Karpas-422 (cell line): ENCODE results near the gene OR8B8. TPM values are rescaled to one million over a fixed set of nuclear protein-coding genes. Genes with fewer than 3 reads are reported as not detected.
"Not testable (repeated sequence)": the region's sequence is repeated elsewhere in the genome, so short reads cannot be mapped to it uniquely, and the experiment has no call there.

Experiments used
- DNase-seq: peaks from one replicate; pipeline ENCODE4 v3.0.0-alpha.2; 2015
- H2AFZ ChIP-seq: fragments of 200-600 bp; sonication (generic); 2 replicates; pipeline ENCODE4 v1.6.1; 2014; ENCODE audit warnings: antibody characterized with exemption, low read length, mixed read lengths
- H3K27ac ChIP-seq: fragments of 200-600 bp; sonication (generic); 2 replicates; pipeline ENCODE4 v1.5.1; 2014; ENCODE audit warnings: mild to moderate bottlenecking, low read length, moderate library complexity
- H3K27me3 ChIP-seq: fragments of 200-600 bp; sonication (generic); 2 replicates; pipeline ENCODE4 v1.6.1; 2014; ENCODE audit warnings: low read length, mixed read lengths
- H3K36me3 ChIP-seq: fragments of 200-600 bp; sonication (generic); 2 replicates; pipeline ENCODE4 v1.6.1; 2014; ENCODE audit warnings: low read length, mixed read lengths; ENCODE audit not compliant: insufficient read depth
- H3K4me1 ChIP-seq: fragments of 200-600 bp; sonication (generic); 2 replicates; pipeline ENCODE4 v1.6.1; 2014; ENCODE audit warnings: mild to moderate bottlenecking, low read length, mixed read lengths
- H3K4me2 ChIP-seq: fragments of 200-600 bp; sonication (generic); 2 replicates; pipeline ENCODE4 v1.6.1; 2014; ENCODE audit warnings: low read length, low read depth, mild to moderate bottlenecking; ENCODE audit not compliant: poor library complexity, severe bottlenecking
- H3K4me3 ChIP-seq: fragments of 200-600 bp; sonication (generic); 2 replicates; pipeline ENCODE4 v1.5.1; 2014; ENCODE audit warnings: mild to moderate bottlenecking, antibody characterized with exemption, low read length, mixed read lengths
- H3K79me2 ChIP-seq: fragments of 200-600 bp; sonication (generic); 2 replicates; pipeline ENCODE4 v1.6.1; 2014; ENCODE audit warnings: mild to moderate bottlenecking, low read length, mixed read lengths
- H3K9ac ChIP-seq: fragments of 200-600 bp; sonication (generic); 2 replicates; pipeline ENCODE4 v1.6.0; 2014; ENCODE audit warnings: low read length
- H3K9me2 ChIP-seq: fragments of 200-600 bp; sonication (generic), shearing (Covaris generic); replicated peaks from 2 replicates; pipeline ENCODE4 v1.6.0; 2014; ENCODE audit warnings: mild to moderate bottlenecking, low read length, moderate library complexity; ENCODE audit not compliant: insufficient read depth
- H3K9me3 ChIP-seq: fragments of 300-700, 200-600 bp; sonication (generic); 2 replicates; pipeline ENCODE4 v1.6.1; 2014; ENCODE audit warnings: low read length, mixed read lengths
- H4K20me1 ChIP-seq: fragments of 200-600 bp; sonication (generic); 2 replicates; pipeline ENCODE4 v1.6.1; 2014; ENCODE audit warnings: mild to moderate bottlenecking, antibody characterized with exemption, low read length, low read depth; ENCODE audit not compliant: insufficient read depth
- total RNA-seq: library from RNA; depleted of rRNA; stranded (reverse); fragments of >200 nt; shearing (Covaris generic); gene quantifications from 2 replicates; pipeline ENCODE4 v1.2.3, GENCODE V29; 2014; ENCODE audit warnings: low replicate concordance

Gene OR8B8
- total RNA-seq, 1 experiment from 2014 or later, result not detected

GRCh38 chr11:124434699-124435098 is 10.8 kb downstream of the OR8B8 start:
- Histone ChIP-seq H3K27me3 (no peaks in the 10 kb centered on the region), H3K9ac (no peak overlapping the region), H3K79me2 (no peaks in the 10 kb centered on the region), H3K9me3 (no peaks in the 10 kb centered on the region), H3K4me3 (no peak overlapping the region), H3K4me1 (no peaks in the 10 kb centered on the region), H4K20me1 (no peaks in the 10 kb centered on the region), H3K27ac (no peak overlapping the region), H3K4me2 (no peak overlapping the region), H2AFZ (no peak overlapping the region), H3K9me2 (no peaks in the 10 kb centered on the region), H3K36me3 (no peaks in the 10 kb centered on the region)
- DNase-seq, result no peak

GRCh38 chr11:124429599-124429998 is 15.9 kb downstream of the OR8B8 start:
- no peaks in the 10 kb centered on the region for H3K4me1 ChIP-seq
- no peak overlapping the region for H3K27ac ChIP-seq
- H3K9me2 ChIP-seq, result no peaks in the 10 kb centered on the region
- DNase-seq, result no peak
- H2AFZ ChIP-seq, result no peak overlapping the region
- H3K27me3 ChIP-seq, result no peaks in the 10 kb centered on the region
- H3K9me3 ChIP-seq, result no peaks in the 10 kb centered on the region
- no peak overlapping the region for H3K4me2 ChIP-seq
- H4K20me1 ChIP-seq, result no peaks in the 10 kb centered on the region
- H3K36me3 ChIP-seq, result no peaks in the 10 kb centered on the region
- H3K9ac ChIP-seq, result no peak overlapping the region
- no peaks in the 10 kb centered on the region for H3K79me2 ChIP-seq
- H3K4me3 ChIP-seq, result no peak overlapping the region

DNA sequence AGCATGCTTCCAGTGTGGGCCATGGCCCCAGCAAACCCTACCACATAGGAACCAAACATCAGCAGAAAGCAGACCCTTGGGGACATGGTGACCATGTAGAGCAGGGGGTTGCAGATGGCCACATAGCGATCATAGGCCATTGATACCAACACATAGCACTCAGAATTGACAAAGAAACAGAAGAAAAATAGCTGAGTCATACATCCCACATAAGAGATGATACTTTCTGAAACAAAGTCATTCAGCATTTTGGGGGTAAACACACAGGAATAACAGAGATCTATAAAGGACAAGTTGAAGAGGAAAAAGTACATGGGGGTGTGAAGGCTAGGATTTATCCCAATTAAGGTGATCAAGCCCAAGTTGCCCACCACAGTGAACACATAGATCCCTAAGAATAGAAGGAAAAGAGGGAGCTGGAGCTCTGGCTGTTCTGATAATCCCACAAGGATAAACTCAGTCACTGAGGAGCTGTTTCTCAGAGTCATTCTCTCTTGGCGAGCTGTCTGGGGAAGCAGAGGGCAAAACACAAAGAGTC is 21.0 kb downstream of the OR8B8 start, which contains the start of gene OR8B4:
Gene OR8B4 (minus strand): TSS at position 488 of the 538 bp plus-strand sequence. CDS start 0 bp downstream, at position 488.
- Histone ChIP-seq H4K20me1 (no peaks in the 10 kb centered on the region), H3K27ac (no peak within 1 kb of the TSS), H3K9me3 (no peaks in the 10 kb centered on the region), H3K4me1 (no peaks in the 10 kb centered on the region), H2AFZ (no peak within 1 kb of the TSS), H3K79me2 (no peaks in the 10 kb centered on the region), H3K9me2 (no peaks in the 10 kb centered on the region), H3K4me2 (no peak within 1 kb of the TSS), H3K27me3 (no peaks in the 10 kb centered on the region), H3K36me3 (no peaks in the 10 kb centered on the region), H3K9ac (no peak within 1 kb of the TSS), H3K4me3 (no peak within 1 kb of the TSS)
- no peak for DNase-seq

DNA sequence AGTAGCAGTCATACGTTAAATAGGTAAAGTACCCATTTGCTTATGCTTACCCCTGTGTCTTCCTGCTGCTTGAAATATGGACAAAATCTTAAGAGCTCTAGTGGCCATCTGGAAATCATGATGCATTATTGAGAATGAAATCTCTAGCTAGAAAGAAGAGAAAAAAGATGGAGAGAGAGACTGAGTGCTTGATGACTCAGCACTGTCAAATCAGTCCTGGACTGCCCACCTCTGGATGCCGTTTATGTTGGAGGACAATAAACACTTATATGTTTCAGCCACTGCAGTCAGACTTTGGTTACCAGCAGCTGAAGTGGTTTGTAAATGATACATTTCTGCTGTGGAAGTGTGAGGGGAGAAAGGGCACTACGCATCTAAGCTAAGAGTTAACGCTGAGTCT is 24.5 kb downstream of the OR8B8 start:
- Histone ChIP-seq H2AFZ (no peak overlapping the region), H3K27ac (no peak overlapping the region), H3K9me2 (no peaks in the 10 kb centered on the region), H3K4me3 (no peak overlapping the region), H3K9me3 (no peaks in the 10 kb centered on the region), H3K36me3 (no peaks in the 10 kb centered on the region), H4K20me1 (no peaks in the 10 kb centered on the region), H3K27me3 (no peaks in the 10 kb centered on the region), H3K4me1 (no peaks in the 10 kb centered on the region), H3K79me2 (no peaks in the 10 kb centered on the region), H3K4me2 (no peak overlapping the region), H3K9ac (no peak overlapping the region)
- DNase-seq, result no peak

DNA sequence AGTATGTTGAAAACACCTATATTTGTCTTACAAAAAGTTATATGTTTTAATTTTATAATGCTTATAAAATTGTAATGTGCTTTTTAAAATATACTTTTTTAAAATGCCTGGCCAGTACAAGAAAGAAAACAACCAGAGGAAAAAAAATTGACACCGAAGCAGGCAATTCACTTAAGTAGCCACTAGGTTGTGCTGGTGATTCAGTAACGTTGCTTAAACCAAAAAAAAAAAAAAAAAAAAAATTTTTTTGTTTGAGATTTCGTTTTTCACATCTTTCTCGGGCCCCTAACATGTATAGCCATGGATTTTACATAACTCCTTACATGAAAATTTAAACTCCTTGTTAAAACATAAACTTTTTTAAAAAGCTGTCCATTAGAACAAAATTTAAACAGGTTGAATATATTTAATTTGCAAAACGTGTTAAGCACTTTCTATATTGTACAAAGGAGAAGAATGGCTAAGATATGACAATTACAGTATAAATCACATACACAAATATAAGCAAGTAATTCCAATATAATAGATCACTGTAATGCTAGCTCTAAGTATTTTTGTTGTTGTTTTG is 30.1 kb downstream of the OR8B8 start:
- Histone ChIP-seq H2AFZ (no peak overlapping the region), H3K9ac (no peak overlapping the region)
- DNase-seq, result peak; percentile 45

DNA sequence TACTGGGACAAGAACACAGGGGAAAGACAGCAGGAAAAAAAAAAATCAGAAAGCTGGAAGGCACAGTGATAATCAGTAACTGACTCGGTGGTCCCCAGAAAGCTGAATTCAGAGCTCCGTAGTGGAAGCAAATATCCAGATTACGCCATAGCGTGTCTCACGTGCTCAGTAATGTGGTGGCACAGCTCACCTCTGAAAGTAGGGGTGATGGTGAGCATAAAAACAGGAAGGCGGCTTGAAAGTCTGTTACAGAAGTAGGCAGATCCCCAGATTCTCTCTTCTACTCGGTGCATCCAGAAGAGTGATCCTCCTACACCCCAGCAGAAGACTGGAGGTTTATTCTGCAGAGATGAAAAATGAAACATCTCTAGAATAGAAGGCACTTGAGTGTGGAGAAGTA is 35.6 kb downstream of the OR8B8 start:
- Histone ChIP-seq H3K9me2 (no peaks in the 10 kb centered on the region), H4K20me1 (no peaks in the 10 kb centered on the region), H3K79me2 (no peaks in the 10 kb centered on the region), H3K4me3 (no peak overlapping the region), H3K4me1 (no peaks in the 10 kb centered on the region), H2AFZ (no peak overlapping the region), H3K9me3 (no peaks in the 10 kb centered on the region), H3K9ac (no peak overlapping the region), H3K27ac (no peak overlapping the region), H3K27me3 (no peaks in the 10 kb centered on the region), H3K4me2 (no peak overlapping the region), H3K36me3 (no peaks in the 10 kb centered on the region)
- no peak for DNase-seq

More for the DNA sequence above, 30.1 kb downstream of the OR8B8 start:
- no peak overlapping the region for H3K27ac ChIP-seq
- H3K4me1 ChIP-seq, result no peaks in the 10 kb centered on the region
- no peaks in the 10 kb centered on the region for H3K79me2 ChIP-seq
- no peaks in the 10 kb centered on the region for H3K9me2 ChIP-seq
- H4K20me1 ChIP-seq, result no peaks in the 10 kb centered on the region
- no peak overlapping the region for H3K4me2 ChIP-seq
- no peaks in the 10 kb centered on the region for H3K9me3 ChIP-seq
- no peaks in the 10 kb centered on the region for H3K27me3 ChIP-seq
- H3K4me3 ChIP-seq, result no peak overlapping the region
- no peaks in the 10 kb centered on the region for H3K36me3 ChIP-seq

- no peak for DNase-seq
- H3K9me3 ChIP-seq, result no peaks in the 10 kb centered on the region
- H4K20me1 ChIP-seq, result no peaks in the 10 kb centered on the region
- no peak overlapping the region for H3K27ac ChIP-seq
- H3K4me3 ChIP-seq, result no peak overlapping the region
- H3K4me2 ChIP-seq, result no peak overlapping the region
- no peaks in the 10 kb centered on the region for H3K4me1 ChIP-seq
- no peak overlapping the region for H2AFZ ChIP-seq
- H3K79me2 ChIP-seq, result no peaks in the 10 kb centered on the region
- H3K9ac ChIP-seq, result no peak overlapping the region
- no peaks in the 10 kb centered on the region for H3K27me3 ChIP-seq
- no peaks in the 10 kb centered on the region for H3K9me2 ChIP-seq
- no peaks in the 10 kb centered on the region for H3K36me3 ChIP-seq
These were observed 39.9 kb downstream of the OR8B8 start for GRCh38 chr11:124405581-124405980.

DNA sequence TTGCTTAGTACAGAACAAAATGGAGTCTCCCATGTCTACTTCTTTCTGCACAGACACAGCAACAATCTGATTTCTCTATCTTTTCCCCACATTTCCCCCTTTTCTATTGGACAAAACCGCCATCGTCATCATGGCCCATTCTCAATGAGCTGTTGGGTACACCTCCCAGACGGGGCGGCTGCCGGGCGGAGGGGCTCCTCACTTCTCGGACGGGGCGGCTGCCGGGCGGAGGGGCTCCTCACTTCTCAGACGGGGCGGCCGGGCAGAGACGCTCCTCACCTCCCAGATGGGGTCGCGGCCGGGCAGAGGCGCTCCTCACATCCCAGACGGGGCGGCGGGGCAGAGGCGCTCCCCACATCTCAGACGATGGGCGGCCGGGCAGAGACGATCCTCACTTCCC is 42.3 kb downstream of the OR8B8 start:
- not testable (repeated sequence) for H3K79me2 ChIP-seq, H4K20me1 ChIP-seq, H3K9me3 ChIP-seq, H2AFZ ChIP-seq, H3K36me3 ChIP-seq, H3K4me3 ChIP-seq, H3K9me2 ChIP-seq, H3K4me2 ChIP-seq, H3K9ac ChIP-seq, H3K27ac ChIP-seq, H3K4me1 ChIP-seq, H3K27me3 ChIP-seq, DNase-seq
